Posterior vena cava (tissue), 2 donors: ENCODE results near the gene UBE3B. TPM values are rescaled to one million over a fixed set of nuclear protein-coding genes. Genes with fewer than 3 reads are reported as not detected.
"Not testable (repeated sequence)": the region's sequence is repeated elsewhere in the genome, so short reads cannot be mapped to it uniquely, and the experiment has no call there.

ENCODE experiments used
- DNase-seq: peaks from one replicate; pipeline ENCODE4 v3.0.0-alpha.2; 2020; ENCODE audit warnings: low spot score
- intact Hi-C, 2 donors: fragments of 100-400 bp; cut with DNase I; formaldehyde crosslinking; loops; one replicate each; pipeline versions ENCODE4 v1.14.1 to v1.14.2; 2022 to 2023
- total RNA-seq, 2 donors: library from RNA; stranded (reverse); fragmentation: NEBNext Ultra II Directional; extraction: Animal tissue kit (Norgen Biotek cat#: 25700); gene quantifications; one replicate each; pipeline ENCODE4 v1.2.1, GENCODE V29; 2021
- donor health status: DM: yes; HTN: yes; CAD: no.
- donor health status: DM: yes; HTN: yes; CAD: no.

Gene UBE3B
- total RNA-seq, 2 donors from 2014 or later = 29.5 to 34.9 TPM

- intact Hi-C loops = loop anchor here in 1 of 2 donors (5.0 kb wide), 1 partner anchor 34 kb away; no protein-coding TSS in a partner anchor
- DNase-seq = no peak
Measured at GRCh38 chr12:109466305-109466704, 11.1 kb upstream of the UBE3B start.

- intact Hi-C loops = loop anchor here in 1 of 2 donors (5.0 kb wide), 1 partner anchor 35 kb away; no protein-coding TSS in a partner anchor
- DNase-seq = peak; percentile 67
Measured at GRCh38 chr12:109466821-109467220, 10.6 kb upstream of the UBE3B start.

GRCh38 chr12:109467978-109468676 is 9.3 kb upstream of the UBE3B start:
- intact Hi-C loops = loop anchor here in 1 of 2 donors (5.0 kb wide), 1 partner anchor 36 kb away; no protein-coding TSS in a partner anchor
- DNase-seq = peak; percentile 60

GRCh38 chr12:109469517-109469916 is 7.9 kb upstream of the UBE3B start:
- DNase-seq = peak; percentile 72
- intact Hi-C loops = loop anchor here in 1 of 2 donors (5.0 kb wide), 1 partner anchor 37 kb away; no protein-coding TSS in a partner anchor

- no peak for DNase-seq
- intact Hi-C loops = loop anchor here in 1 of 2 donors (5.0 kb wide), 1 partner anchor 41 kb away; no protein-coding TSS in a partner anchor
Measured at GRCh38 chr12:109473006-109473405, 4.4 kb upstream of the UBE3B start.

- not testable (repeated sequence) for DNase-seq
- intact Hi-C loops = loop anchor here in 1 of 2 donors (5.0 kb wide), 1 partner anchor 41 kb away; no protein-coding TSS in a partner anchor
Measured at GRCh38 chr12:109473526-109474270, 3.7 kb upstream of the UBE3B start.

GRCh38 chr12:109475121-109475520 is 2.3 kb upstream of the UBE3B start:
- no peak for DNase-seq
- intact Hi-C loops = no loop called here

- DNase-seq = no peak
- intact Hi-C loops = no loop called here
Measured at GRCh38 chr12:109475993-109476806, 1.2 kb upstream of the UBE3B start.

- intact Hi-C loops = no loop called here
- no peak for DNase-seq
Measured at GRCh38 chr12:109476807-109477184, 638 bp upstream of the UBE3B start.

- intact Hi-C loops = no loop called here
- peak; percentile 18 for DNase-seq
Measured at GRCh38 chr12:109477963-109478315, 505 bp downstream of the UBE3B start.

- intact Hi-C loops = no loop called here
Measured at GRCh38 chr12:109479761-109480160, 2.3 kb downstream of the UBE3B start.

GRCh38 chr12:109480356-109480755 is 2.9 kb downstream of the UBE3B start:
- intact Hi-C loops = no loop called here
- DNase-seq = peak; percentile 5

More at GRCh38 chr12:109479761-109480160, 2.3 kb downstream of the UBE3B start:
- DNase-seq = peak; percentile 40

GRCh38 chr12:109481863-109482262 is 4.4 kb downstream of the UBE3B start:
- intact Hi-C loops = no loop called here

GRCh38 chr12:109482491-109482890 is 5.1 kb downstream of the UBE3B start:
- intact Hi-C loops = no loop called here
- no peak for DNase-seq

More at GRCh38 chr12:109481863-109482262, 4.4 kb downstream of the UBE3B start:
- DNase-seq = no peak

GRCh38 chr12:109482894-109483293 is 5.5 kb downstream of the UBE3B start:
- intact Hi-C loops = no loop called here
- DNase-seq = no peak

- intact Hi-C loops = no loop called here
- DNase-seq = peak; percentile 23
Measured at GRCh38 chr12:109483346-109483745, 5.9 kb downstream of the UBE3B start.

- intact Hi-C loops = no loop called here
- no peak for DNase-seq
Measured at GRCh38 chr12:109485201-109485600, 7.8 kb downstream of the UBE3B start.

GRCh38 chr12:109487181-109488050 is 10.0 kb downstream of the UBE3B start:
- peak; percentile 40 for DNase-seq
- intact Hi-C loops = no loop called here
